Fibroblast of lung (primary cell): Measurements from ENCODE around the gene ZBTB43. TPM values are rescaled to one million over a fixed set of nuclear protein-coding genes. Genes with fewer than 3 reads are reported as not detected.
"Not testable (repeated sequence)": the region's sequence is repeated elsewhere in the genome, so short reads cannot be mapped to it uniquely, and the experiment has no call there.

Source experiments
- DNase-seq, 2 donors: peaks; one replicate each; pipeline versions ENCODE4 v3.0.0 to v3.0.0-alpha.2; 2010; ENCODE audit warnings: low read depth in 2 of 2
- H2AFZ ChIP-seq: 2 replicates; pipeline ENCODE4 v1.5.1; 2012; ENCODE audit warnings: low read length, control low read depth, inconsistent platforms
- H3K27ac ChIP-seq: 2 replicates; pipeline ENCODE4 v1.5.1; 2011; ENCODE audit warnings: low read length, control low read depth; ENCODE audit not compliant: insufficient read depth
- H3K27me3 ChIP-seq: 2 replicates; pipeline ENCODE4 v1.5.1; 2011; ENCODE audit warnings: mild to moderate bottlenecking, low read length; ENCODE audit not compliant: control insufficient read depth, insufficient read depth
- H3K36me3 ChIP-seq: 2 replicates; pipeline ENCODE4 v1.5.1; 2011; ENCODE audit warnings: low read length; ENCODE audit not compliant: control insufficient read depth, insufficient read depth
- H3K4me1 ChIP-seq: 2 replicates; pipeline ENCODE4 v1.5.1; 2011; ENCODE audit warnings: low read length; ENCODE audit not compliant: control insufficient read depth, insufficient read depth; ENCODE audit errors: extremely low read depth
- H3K4me2 ChIP-seq: 2 replicates; pipeline ENCODE4 v1.5.1; 2011; ENCODE audit warnings: low read length, control low read depth; ENCODE audit not compliant: insufficient read depth; ENCODE audit errors: extremely low read depth
- H3K4me3 ChIP-seq, 4 experiments: fragments of 200-600 bp in 1 of 4; sonication (generic) in 1 of 4; replicated peaks in 1 of 4; 2 replicates each; pipeline ENCODE4 v1.5.1; 2011 to 2016; ENCODE audit warnings: low read length in 4 of 4, low read depth in 3 of 4, mild to moderate bottlenecking in 3 of 4, control low read depth in 2 of 4, inconsistent platforms in 1 of 4, mixed read lengths in 1 of 4; ENCODE audit not compliant: insufficient read depth in 1 of 4; ENCODE audit errors: control extremely low read depth in 1 of 4
- H3K79me2 ChIP-seq: 2 replicates; pipeline ENCODE4 v1.5.1; 2012; ENCODE audit warnings: mild to moderate bottlenecking, low read length, inconsistent platforms; ENCODE audit not compliant: control insufficient read depth, insufficient read depth
- H3K9ac ChIP-seq: 2 replicates; pipeline ENCODE4 v1.5.1; 2011; ENCODE audit warnings: mild to moderate bottlenecking, low read length, control low read depth; ENCODE audit not compliant: insufficient read depth
- H3K9me3 ChIP-seq: 2 replicates; pipeline ENCODE4 v1.5.1; 2012; ENCODE audit warnings: low read depth, low read length; ENCODE audit not compliant: control insufficient read depth, insufficient read depth
- H4K20me1 ChIP-seq: 2 replicates; pipeline ENCODE4 v1.5.1; 2011; ENCODE audit warnings: low read length; ENCODE audit not compliant: control insufficient read depth, insufficient read depth; ENCODE audit errors: extremely low read depth
- EZH2 ChIP-seq: IDR thresholded peaks from 2 replicates; pipeline ENCODE4 v1.5.1; 2012; ENCODE audit warnings: low read length, control low read depth, mild to moderate bottlenecking; ENCODE audit errors: missing control alignments
- polyA plus RNA-seq, 2 donors: library from polyadenylated mRNA; depleted of rRNA in 1 of 2; stranded (reverse) in 1 of 2; unstranded in 1 of 2; fragments of >200 nt; gene quantifications; 2 replicates each; pipeline ENCODE4 v1.2.1, GENCODE V29; 2011 to 2012; ENCODE audit warnings: missing spikeins in 1 of 2
- total RNA-seq: library from RNA; depleted of rRNA; stranded (reverse); fragments of >200 nt; gene quantifications from 2 replicates; pipeline ENCODE4 v1.2.1, GENCODE V29; 2014
- TF ChIP-seq, protein P1 (sequence below), 2 donors: IDR thresholded peaks in 1 of 2; conservative IDR thresholded peaks in 1 of 2; 1 replicate in 1 of 2; 2 replicates in 1 of 2; pipeline ENCODE4 v1.5.1; 2011 to 2012; ENCODE audit warnings: low read length in 2 of 2, control low read depth in 1 of 2, inconsistent platforms in 1 of 2, low read depth in 1 of 2, mild to moderate bottlenecking in 1 of 2

Gene ZBTB43
- total and polyA plus RNA-seq, 2 donors (not counting 1 experiment from before 2014, with no cell fraction given), result 6.8 to 12.6 TPM

GRCh38 chr9:126784401-126784800 lies 20.4 kb upstream of the ZBTB43 start:
- Histone ChIP-seq H2AFZ (no peak overlapping the region), H3K9ac (no peak overlapping the region), H3K4me1 (no peaks in the 10 kb centered on the region), H3K27ac (no peak overlapping the region), H3K36me3 (no peaks in the 10 kb centered on the region), H3K4me3 (no peak overlapping the region), H3K27me3 (peaks cover 6% of the 10 kb centered on the region), H3K79me2 (no peaks in the 10 kb centered on the region), H3K4me2 (no peak overlapping the region), H3K9me3 (no peaks in the 10 kb centered on the region), H4K20me1 (no peaks in the 10 kb centered on the region)
- TF ChIP-seq, protein P1, sequence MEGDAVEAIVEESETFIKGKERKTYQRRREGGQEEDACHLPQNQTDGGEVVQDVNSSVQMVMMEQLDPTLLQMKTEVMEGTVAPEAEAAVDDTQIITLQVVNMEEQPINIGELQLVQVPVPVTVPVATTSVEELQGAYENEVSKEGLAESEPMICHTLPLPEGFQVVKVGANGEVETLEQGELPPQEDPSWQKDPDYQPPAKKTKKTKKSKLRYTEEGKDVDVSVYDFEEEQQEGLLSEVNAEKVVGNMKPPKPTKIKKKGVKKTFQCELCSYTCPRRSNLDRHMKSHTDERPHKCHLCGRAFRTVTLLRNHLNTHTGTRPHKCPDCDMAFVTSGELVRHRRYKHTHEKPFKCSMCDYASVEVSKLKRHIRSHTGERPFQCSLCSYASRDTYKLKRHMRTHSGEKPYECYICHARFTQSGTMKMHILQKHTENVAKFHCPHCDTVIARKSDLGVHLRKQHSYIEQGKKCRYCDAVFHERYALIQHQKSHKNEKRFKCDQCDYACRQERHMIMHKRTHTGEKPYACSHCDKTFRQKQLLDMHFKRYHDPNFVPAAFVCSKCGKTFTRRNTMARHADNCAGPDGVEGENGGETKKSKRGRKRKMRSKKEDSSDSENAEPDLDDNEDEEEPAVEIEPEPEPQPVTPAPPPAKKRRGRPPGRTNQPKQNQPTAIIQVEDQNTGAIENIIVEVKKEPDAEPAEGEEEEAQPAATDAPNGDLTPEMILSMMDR (conservative IDR thresholded peaks at IDR 0.05 in 1 of 2, IDR thresholded peaks at IDR 0.05 in 1 of 2; ENCODE audit: low read depth in 1 of 2, low read length in 2 of 2), result no peak
- TF ChIP-seq EZH2, result no peak
- DNase-seq, result no peak

DNA sequence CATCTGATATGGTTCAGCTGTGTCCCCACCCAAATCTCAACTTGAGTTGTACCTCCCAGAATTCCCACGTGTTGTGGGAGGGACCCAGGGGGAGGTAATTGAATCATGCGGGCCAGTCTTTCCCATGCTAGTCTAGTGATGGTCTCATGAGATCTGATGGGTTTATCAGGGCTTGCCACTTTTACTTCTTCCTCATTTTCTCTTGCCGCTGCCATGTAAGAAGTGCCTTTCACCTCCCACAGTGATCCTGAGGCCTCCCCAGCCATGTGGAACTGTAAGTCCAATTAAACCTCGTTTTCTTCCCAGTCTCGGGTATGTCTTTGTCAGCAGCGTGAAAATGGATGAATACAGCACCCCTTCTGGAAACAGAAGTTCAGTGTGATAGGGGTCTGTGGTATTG lies 20.0 kb upstream of the ZBTB43 start:
- H3K27me3 ChIP-seq, H3K9me3 ChIP-seq, H3K4me3 ChIP-seq, H3K36me3 ChIP-seq, H3K4me1 ChIP-seq, H2AFZ ChIP-seq, H3K27ac ChIP-seq, H3K9ac ChIP-seq, H4K20me1 ChIP-seq, H3K4me2 ChIP-seq, DNase-seq, H3K79me2 ChIP-seq: not testable (repeated sequence)

GRCh38 chr9:126788046-126788445 lies 16.8 kb upstream of the ZBTB43 start:
- H3K4me3 ChIP-seq, result no peak overlapping the region
- H3K27me3 ChIP-seq, result peaks cover 6% of the 10 kb centered on the region
- no peak overlapping the region for H3K27ac ChIP-seq
- TF ChIP-seq EZH2, result no peak
- TF ChIP-seq, protein P1 (conservative IDR thresholded peaks at IDR 0.05 in 1 of 2, IDR thresholded peaks at IDR 0.05 in 1 of 2; ENCODE audit: low read depth in 1 of 2, low read length in 2 of 2), result no peak
- H3K4me1 ChIP-seq, result no peaks in the 10 kb centered on the region
- no peaks in the 10 kb centered on the region for H3K79me2 ChIP-seq
- no peaks in the 10 kb centered on the region for H3K9me3 ChIP-seq
- H4K20me1 ChIP-seq, result no peaks in the 10 kb centered on the region
- no peak overlapping the region for H3K9ac ChIP-seq
- no peaks in the 10 kb centered on the region for H3K36me3 ChIP-seq
- DNase-seq, result no peak
- H2AFZ ChIP-seq, result no peak overlapping the region
- no peak overlapping the region for H3K4me2 ChIP-seq
